Fibroblast of pulmonary artery (primary cell): ENCODE results near the gene CLCN7.

Source experiments
- DNase-seq: peaks from one replicate; pipeline ENCODE4 v3.0.0-alpha.2; 2010; ENCODE audit warnings: low read depth
- H3K4me3 ChIP-seq: replicated peaks from 2 replicates; pipeline ENCODE4 v1.5.1; 2011; ENCODE audit warnings: low read depth, mild to moderate bottlenecking, control low read depth, low read length, moderate library complexity
- TF ChIP-seq, protein P1 (sequence below): IDR thresholded peaks from 2 replicates; pipeline ENCODE4 v1.5.1; 2011; ENCODE audit warnings: mild to moderate bottlenecking, control low read depth, low read length, inconsistent platforms; ENCODE audit errors: missing control alignments

Gene CLCN7

DNA sequence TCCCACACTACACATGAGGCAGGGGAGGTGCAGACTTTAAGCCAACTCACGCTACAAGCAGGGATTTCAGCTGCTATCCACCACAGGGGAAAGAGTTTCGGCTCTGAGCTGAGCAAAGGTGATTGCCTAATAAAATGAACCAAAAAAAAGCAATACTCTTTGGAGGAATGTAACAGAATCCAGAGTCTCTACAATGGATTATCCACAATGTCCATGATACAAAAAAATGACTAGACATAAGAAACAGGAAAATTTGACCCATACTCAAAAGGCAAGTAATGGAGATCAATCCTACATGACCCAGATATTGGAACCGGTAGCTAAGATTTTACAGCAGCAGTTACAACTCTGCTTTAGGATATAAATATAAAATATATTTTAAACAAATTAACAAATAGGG lies 39.7 kb upstream of the CLCN7 start:
- no peak for DNase-seq
- H3K4me3 ChIP-seq, result no peak overlapping the region
- TF ChIP-seq, protein P1, sequence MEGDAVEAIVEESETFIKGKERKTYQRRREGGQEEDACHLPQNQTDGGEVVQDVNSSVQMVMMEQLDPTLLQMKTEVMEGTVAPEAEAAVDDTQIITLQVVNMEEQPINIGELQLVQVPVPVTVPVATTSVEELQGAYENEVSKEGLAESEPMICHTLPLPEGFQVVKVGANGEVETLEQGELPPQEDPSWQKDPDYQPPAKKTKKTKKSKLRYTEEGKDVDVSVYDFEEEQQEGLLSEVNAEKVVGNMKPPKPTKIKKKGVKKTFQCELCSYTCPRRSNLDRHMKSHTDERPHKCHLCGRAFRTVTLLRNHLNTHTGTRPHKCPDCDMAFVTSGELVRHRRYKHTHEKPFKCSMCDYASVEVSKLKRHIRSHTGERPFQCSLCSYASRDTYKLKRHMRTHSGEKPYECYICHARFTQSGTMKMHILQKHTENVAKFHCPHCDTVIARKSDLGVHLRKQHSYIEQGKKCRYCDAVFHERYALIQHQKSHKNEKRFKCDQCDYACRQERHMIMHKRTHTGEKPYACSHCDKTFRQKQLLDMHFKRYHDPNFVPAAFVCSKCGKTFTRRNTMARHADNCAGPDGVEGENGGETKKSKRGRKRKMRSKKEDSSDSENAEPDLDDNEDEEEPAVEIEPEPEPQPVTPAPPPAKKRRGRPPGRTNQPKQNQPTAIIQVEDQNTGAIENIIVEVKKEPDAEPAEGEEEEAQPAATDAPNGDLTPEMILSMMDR, result no peak

DNA sequence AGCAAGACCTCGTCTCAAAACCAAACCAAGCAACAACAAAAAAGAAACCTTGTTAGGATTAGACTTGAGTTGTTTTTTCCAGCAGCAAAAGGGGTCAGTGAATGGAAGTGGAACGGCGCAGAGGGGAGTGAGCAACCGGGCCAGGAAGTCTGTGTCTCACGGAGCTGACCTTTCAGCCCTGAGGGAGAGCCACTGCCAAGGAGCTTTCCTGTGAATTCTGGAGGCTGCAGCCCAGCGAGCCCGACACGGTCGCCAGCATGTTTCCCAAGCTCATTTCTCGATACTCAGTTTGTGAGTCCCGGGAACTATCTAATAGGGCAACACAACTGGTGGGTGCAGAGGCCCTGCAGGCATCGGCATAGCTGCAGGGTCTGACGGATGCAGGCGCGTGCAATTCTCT lies 37.9 kb upstream of the CLCN7 start:
- H3K4me3 ChIP-seq, result no peak overlapping the region
- DNase-seq, result no peak

DNA sequence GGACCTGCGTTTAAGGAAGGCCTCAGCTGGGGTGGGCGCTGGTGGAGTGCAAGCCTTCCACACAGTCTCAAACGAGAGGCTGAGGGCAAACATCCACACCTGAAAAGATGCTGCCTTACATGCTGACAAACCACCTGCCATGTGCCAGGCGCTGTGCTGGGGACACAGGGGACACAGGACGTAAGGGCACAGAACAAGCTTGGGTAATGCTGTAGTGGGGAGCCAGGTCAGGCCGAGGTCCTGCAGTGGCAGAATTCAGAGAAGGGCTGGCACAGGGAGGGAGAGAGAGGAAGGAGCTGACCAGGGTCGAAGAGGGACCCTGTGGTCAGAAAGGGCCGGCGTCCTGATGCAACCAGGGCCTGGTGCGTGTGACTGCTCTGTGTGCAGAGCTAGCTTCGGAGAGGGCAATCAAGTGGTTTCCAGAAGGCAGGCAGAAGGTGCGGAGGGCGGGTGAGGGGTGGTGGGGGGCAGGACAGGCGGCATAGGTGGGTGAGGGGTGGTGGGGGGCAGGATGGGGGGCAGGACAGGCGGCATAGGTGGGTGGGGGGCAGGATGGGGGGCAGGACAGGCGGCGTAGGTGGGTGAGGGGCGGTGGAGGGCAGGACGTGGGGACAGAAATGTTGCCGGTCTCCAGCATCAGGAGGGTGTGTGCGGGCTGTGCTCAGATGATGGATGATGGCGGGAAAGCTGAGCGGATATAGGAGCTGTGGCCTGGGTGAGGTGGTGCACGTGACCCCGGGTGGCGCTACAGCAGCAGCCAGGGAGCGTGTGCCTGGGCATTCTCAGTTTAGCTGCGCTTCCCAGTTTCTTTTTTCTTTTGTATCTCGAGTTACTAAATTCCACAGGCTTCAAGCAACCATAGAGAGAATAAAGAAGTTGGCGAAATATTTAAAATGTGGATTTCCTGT lies 37.1 kb upstream of the CLCN7 start:
- H3K4me3 ChIP-seq, result no peak overlapping the region
- TF ChIP-seq, protein P1, result no peak
- DNase-seq, result no peak

More for the DNA sequence above, 37.9 kb upstream of the CLCN7 start:
- TF ChIP-seq, protein P1, result no peak

DNA sequence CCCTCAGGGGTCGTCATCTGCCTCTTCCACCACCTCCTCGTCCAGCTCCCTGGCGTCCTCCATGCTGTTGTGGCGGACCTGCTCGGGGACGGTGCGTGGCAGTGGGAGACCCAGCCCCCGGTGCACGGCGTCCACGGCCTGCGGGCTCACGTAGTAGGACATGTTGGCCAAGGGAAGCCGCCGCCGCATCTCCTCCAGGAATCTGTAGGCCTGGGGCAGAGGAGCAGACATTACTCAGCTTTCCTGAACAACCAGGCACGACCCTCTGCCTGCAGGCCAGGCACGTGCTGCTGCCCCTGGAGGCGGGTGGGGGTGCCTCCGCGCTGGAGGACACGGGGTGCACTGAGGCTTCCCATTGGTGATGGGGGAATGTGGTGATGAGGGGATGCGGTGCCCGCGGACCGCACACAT lies 36.1 kb upstream of the CLCN7 start:
- TF ChIP-seq, protein P1, result no peak

DNA sequence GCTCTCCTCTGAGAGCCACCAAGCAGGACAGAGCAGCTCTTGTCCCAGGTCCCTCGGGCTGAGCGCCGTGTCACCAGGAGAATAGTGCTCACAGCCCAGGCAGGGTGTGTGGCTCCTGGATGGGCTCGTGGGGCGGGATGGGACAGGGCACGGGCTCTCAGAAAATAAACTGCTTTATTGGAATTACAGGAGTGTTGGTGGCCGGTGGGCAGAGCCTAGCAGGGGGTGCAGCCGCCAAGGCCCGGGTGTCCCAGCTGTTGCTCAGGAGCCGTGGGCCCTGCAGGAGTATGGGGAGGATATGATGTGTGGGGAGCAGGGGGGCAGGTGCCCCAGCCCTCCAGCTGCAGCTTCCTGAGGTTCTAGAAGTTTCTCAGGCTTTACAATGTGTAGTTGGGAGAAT lies 35.4 kb upstream of the CLCN7 start:
- TF ChIP-seq, protein P1, result no peak
- H3K4me3 ChIP-seq, result no peak overlapping the region
- DNase-seq, result no peak

More for the DNA sequence above, 36.1 kb upstream of the CLCN7 start:
- H3K4me3 ChIP-seq, result no peak overlapping the region
- no peak for DNase-seq

DNA sequence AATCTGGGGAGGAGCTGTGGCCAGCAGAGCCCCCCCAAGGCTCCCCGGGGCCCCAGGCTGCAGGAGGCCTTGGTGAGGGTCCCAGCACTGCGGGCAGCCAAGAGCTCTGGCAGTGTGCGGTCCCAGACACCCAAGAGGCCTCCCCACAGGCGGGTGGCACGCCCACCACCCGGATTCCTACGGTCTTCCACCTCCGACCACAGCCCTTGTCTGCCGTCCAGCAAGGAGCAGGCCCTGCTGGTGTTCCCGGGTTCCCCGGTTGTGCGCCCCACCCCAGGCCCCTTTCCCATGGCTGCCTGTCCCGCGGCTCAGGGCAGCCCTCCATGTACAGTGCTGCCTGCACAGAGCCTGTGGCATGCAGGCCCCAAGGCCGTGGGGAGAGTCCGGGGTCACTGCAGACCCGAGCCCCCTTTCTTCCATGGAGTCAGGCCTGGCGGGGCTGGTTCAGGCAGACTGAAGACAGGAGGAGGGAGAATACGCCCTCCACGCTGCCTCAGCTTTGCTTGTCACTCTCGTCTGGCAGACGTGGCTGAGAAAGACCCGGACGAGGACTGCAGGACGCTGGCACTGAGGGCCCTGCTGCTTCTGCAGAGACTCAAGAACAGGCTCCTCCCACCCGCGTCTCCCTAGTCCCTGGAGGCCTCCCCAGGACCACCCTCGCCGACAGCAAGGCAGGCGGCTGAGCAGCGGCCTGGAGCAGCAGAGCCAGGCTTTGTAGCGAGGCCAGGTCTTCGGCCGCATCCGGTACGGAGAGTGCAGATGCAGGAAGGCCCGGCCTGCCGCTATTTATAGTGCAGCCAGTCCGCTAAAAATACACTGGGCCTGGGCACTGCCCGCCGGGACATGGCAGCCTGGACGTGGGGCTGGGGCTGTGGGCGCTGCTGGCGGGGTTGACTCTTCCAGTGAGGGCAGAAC lies 34.7 kb upstream of the CLCN7 start:
- no peak overlapping the region for H3K4me3 ChIP-seq
- no peak for DNase-seq
- TF ChIP-seq, protein P1, result no peak
